Medulla oblongata (tissue), 1 donor: ENCODE data around the gene RBMXL3.
"Not testable (repeated sequence)": the region's sequence is repeated elsewhere in the genome, so short reads cannot be mapped to it uniquely, and the experiment has no call there.

Experiments used
- DNase-seq: peaks from one replicate; pipeline ENCODE4 v3.0.0-alpha.2; 2015; ENCODE audit errors: extremely low spot score

RBMXL3 gene

DNA sequence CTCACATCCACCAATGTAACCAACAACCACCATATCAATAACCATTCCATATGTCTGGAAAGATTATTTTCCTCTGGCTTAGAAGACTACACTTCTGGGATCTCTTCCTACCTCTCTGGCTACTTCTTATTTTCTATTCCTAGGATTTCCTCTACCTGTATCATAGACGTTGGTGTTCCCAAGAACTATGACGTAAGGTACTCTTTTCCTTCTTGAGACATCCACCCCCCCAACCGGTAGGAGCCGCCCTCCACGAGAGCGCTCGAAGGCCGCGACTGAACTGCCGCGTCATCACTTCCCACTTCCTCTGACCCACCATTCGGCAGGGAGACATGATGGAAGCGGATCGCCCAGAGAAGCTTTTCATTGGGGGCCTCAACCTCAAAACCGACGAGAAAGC, at the start of gene RBMXL3:
Gene RBMXL3, plus strand, starts transcription at position 301 of the 400 bp plus-strand sequence. Its CDS starts 32 bp downstream, at position 333.
- no peak for DNase-seq

DNA sequence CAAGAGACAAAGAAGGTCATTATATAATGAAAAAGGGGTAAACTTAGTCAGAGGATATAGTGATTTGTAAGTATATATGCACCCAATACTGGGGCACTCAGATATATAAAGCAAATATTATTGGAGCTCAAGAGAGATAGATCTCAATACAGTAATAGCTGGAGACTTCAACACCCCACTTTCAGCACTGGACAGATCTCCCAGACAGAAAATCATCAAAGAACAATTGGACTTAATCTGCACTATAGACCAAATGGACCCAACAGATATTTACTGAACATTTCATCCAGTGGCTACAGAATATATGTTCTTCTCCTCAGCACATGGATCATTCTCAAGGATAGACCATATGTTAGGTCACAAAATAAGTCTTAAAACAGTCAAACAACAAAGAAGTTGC, 47.2 kb upstream of the RBMXL3 start:
- DNase-seq: no peak

DNA sequence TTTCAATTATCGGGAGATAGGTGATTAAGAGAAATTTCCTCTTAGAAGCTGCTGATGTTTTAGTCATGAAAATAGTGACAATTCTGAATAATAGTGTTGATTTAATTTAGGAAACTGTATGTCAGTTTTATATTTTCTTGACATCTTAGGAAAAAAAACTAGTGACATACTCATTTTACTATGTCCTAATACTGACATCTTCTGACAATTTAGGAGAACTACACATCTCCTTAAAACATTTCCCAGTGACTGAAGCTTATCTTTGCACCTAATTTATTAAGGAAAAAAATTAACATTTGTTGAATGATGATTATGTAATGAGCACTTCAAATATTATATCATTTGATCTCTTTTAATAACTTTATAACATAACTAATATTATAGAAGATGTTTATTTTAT, 42.0 kb upstream of the RBMXL3 start:
- DNase-seq: peak; percentile 2

DNA sequence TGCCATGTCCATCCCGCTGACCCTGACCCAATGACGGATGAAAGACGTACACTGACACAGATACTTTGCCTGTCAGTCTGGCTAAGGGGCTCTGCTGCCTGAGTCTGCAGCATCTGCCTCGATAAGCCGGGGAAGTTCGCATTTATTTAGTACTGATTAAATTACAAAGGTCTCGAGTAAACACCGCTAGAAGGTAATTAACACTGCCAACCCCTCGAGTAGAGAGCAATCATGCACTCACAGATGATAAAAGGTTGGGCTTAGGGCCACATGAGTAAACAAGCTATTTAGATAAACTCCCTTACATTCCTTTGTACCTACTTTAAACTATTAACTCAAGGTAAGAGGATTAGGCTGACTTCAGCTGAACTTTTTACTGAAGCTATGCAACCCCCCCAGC, 16.0 kb upstream of the RBMXL3 start:
- DNase-seq: no peak

DNA sequence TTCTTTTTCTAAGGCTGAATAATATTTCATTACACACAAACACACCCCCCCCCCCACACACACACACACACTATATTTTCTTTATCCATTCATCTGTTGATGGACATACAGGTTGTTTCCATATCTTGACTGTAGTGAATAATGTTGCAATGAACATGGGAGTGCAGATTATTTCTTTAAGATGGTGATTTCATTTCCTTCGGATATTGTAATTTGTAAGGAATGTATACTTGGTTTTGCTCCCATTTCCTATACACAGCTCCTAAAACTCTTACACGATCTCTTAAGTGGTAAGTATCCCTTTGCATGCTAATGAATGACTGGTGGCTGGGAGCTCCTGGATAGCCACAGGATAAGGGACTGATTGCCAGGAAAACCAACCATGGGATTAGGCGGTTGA, 14.7 kb upstream of the RBMXL3 start:
- DNase-seq: no peak

DNA sequence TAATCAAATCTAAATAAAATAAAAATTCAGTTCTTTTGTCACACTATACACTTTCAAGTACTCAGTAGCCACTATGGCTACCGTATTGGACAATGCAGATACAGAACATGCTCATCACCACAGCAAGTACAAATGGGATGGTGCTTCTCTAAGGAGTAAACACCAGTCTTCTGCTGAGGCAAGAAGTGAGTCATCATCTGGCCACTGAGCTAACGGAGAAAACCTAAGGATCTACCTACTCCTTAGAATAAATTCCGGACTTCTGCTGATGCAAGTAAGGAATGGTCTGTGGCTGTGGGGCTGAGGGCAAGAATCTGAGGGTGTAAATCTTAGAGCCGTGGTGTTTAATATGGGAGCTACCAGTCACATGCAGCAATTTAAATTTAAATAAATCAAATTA, 11.3 kb upstream of the RBMXL3 start:
- DNase-seq: no peak

DNA sequence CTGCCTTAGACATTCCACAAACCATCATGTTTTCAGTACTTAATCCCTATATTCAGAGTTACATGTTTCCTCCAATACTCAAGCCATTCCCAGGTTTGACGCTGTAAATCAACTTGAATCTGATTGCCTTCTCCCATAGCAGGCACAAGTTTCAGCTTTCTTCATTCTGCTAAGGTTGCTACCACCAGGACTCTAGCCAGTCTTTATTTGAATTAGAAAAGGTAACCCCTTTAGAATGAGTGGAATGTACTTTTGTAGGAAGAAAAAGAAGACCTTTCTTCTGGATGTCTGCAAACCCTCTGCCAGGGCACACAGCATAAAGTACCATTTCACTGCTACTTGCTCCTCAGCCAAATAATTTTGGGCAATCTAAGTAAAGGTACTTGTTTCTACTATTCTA, 10.7 kb upstream of the RBMXL3 start:
- no peak for DNase-seq

DNA sequence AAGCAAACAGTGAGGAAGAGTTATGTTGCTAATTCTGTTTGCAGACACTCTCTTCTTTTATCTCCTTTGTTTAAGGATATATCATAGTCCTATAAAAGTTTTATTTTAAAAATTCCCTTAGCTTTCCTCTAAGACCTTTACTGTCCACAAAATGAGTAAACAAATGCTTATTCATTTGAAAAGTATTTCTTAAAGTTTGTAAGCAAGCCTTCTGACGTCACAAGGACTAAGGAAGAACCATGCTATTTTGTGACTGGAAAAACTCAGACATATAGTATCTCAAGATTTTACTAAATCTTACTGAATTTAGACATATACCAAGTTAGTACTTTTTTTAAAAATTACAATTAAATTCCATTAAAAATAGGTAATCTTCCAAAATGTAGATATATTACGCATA, 5.2 kb upstream of the RBMXL3 start:
- DNase-seq: no peak

DNA sequence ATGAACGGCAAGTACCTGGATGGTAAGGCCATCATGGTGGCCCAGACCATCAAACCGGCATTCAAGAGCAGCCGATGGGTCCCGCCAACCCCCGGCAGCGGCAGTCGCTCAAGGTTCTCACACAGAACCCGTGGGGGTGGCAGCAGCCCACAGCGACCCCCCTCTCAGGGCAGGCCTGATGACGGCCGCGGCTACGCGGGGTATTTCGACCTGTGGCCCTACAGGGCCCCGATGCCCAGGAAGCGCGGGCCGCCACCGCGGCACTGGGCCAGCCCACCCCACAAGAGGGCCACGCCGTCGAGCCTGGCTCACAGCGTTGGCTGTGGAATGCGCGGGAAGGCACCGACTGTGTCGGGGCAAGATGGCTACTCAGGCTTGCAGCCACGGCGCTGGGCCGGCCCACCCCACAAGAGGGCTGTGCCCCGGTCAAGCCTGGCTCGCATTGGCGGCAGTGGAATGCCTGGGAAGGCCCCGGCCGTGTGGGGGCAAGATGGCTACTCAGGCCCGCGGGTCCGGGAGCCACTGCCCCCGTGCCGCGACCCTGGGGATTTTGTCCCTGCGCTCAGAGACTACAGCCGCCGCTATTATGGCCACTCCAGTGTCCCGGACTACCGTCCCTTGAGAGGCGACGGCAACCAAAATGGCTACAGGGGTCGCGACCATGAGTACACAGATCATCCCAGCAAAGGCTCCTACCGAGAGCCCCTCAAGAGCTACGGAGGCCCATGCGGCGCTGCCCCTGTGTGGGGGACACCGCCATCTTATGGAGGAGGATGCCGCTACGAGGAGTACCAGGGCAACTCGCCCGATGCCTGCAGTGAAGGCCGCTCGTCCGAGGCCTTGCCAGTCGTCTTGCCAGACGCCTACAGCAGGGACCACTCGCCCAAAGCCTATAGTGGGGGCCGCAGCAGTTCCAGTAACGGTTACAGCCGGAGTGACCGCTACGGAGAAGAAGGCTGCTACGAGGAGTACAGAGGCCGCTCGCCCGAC, 731 bp downstream of the RBMXL3 start:
- no peak for DNase-seq

DNA sequence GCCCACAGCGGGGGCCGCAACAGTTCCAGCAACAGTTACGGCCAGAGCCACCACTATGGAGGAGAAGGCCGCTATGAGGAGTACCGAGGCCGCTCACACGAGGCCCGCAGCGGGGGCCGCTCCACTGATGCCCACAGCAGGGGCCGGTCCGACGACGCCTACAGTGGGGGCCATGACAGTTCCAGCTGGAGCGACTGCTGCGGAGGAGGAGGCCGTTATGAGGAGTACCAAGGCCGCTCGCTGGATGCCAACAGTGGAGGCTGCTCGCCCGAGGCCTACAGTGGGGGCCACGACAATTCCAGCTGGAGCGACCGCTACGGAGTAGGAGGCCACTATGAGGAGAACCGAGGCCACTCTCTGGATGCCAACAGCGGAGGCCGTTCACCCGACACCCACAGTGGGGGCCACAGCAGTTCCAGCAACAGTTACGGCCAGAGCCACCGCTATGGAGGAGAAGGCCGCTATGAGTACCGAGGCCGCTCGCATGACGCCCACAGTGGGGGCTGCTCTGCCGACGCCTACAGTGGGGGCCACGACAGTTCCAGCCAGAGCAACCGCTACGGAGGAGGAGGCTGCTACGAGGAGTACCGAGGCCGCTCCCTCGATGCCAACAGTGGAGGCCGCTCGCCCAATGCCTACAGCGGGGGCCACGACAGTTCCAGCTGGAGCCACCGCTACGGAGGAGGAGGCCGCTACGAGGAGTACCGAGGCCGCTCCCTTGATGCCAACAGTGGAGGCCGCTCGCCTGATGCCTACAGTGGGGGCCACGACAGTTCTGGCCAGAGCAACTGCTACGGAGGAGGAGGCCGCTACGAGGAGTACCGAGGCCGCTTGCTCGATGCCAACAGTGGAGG, 1.7 kb downstream of the RBMXL3 start:
- no peak for DNase-seq

DNA sequence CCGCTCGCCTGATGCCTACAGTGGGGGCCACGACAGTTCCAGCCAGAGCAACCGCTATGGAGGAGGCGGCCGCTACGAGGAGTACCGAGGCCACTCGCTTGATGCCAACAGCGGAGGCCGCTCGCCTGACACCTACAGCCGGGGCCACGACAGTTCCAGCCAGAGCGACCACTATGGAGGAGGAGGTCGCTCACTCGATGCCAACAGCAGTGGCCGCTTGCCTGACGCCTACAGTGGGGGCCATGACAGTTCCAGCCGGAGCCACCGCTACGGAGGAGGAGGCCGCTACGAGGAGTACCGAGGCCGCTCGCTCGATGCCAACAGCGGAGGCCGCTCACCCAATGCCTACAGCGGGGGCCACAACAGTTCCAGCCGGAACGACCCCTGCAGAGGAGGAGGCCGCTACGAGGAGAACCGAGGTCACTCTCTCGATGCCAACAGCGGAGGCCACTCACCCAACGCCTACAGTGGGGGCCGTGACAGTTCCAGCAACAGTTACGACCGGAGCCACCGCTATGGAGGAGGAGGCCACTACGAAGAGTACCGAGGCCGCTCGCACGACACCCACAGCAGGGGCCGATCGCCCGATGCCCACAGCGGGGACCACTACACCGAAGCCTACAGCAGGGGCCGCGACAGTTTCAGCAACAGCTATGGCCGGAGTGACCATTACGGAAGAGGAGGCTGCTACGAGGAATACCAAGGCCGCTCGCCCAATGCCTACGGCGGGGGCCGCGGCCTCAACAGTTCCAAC, 2.5 kb downstream of the RBMXL3 start:
- no peak for DNase-seq

DNA sequence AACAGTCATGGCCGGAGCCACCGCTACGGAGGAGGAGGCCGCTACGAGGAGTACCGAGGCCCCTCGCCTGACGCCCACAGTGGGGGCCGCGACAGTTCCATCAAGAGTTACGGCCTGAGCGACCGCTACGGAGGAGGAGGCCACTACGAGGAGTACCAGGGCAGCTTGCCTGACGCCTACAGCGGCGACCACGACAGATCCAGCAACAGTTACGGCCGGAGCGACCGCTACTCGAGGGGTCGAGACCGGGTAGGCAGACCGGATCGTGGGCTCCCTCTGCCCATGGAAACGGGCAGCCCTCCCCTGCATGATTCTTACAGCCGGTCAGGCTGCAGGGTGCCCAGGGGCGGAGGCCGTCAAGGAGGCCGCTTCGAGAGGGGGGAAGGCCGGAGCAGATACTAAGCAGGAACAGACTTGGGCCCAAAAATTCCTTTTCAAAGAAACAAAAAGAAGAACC, 3.1 kb downstream of the RBMXL3 start:
- no peak for DNase-seq

DNA sequence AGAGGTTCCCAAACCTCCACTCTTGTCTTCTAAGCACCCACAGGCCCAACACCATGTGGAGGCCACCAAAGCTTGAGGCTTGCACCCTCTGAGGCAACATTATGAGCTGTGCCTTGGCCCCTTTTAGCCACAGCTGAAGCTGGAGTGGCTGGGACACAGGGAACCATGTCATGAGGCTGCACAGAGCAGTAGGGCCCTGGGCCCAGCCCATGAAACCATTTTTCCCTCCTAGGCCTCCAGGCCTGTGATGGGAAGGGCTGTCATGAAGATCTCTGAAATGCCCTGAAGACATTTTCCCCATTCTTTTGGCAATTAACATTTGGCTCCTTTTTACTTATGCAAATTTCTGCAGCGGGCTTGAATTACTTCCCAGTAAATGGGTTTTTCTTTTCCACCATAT, 14.8 kb downstream of the RBMXL3 start:
- DNase-seq: no peak

DNA sequence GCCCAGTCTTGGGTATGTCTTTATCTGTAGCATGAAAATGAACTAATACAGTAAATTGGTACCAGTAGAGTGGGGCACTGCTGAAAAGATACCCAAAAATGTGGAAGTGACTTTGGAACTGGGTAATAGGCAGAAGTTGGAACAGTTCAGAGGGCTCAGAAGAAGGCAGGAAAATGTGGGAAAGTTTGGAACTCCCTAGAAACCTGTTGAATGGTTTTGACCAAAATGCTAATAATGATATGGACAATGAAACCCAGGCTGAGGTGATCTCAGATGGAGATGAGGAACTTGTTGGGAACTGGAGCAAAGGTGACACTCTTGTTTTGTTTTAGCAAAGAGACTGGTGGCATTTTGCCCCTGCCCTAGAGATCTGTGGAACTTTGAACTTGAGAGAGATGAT, 20.3 kb downstream of the RBMXL3 start:
- DNase-seq: not testable (repeated sequence)

DNA sequence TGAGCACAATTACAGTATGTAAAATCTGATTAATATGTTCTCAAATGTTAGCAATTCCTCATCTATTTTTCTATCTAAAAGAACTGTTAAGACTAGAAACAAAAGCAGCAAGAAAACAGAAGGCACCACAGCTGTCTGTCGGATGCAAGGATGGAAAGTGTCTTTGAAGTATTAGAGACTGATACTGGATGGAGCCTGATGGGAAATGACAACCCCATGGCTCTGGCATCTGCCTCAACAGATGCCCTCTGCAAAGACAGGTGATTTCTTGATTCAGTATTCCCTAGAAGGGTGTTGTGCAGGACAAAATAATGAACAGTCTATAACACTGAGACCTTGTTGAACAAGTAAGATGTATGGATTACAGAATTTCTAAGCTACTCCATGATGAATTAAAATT, 24.9 kb downstream of the RBMXL3 start:
- DNase-seq: no peak

DNA sequence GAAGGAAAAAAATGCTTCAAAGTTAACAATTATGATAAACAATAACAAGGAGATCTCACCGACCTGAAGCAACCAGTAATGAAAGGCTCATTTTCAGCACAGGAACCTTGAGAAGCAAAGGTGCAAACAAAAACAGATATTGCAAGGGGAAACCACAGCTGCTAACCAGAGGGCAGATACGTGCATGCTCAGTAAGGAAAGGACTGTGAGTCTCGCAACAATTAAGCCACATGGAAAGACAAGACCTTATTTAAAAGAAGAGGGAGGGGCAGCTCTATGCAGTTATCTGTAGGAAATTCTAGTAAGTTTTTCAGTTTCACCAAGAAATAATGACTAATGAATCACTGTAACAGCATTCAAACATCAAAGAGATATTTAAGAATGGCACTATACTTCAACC, 25.4 kb downstream of the RBMXL3 start:
- DNase-seq: no peak

DNA sequence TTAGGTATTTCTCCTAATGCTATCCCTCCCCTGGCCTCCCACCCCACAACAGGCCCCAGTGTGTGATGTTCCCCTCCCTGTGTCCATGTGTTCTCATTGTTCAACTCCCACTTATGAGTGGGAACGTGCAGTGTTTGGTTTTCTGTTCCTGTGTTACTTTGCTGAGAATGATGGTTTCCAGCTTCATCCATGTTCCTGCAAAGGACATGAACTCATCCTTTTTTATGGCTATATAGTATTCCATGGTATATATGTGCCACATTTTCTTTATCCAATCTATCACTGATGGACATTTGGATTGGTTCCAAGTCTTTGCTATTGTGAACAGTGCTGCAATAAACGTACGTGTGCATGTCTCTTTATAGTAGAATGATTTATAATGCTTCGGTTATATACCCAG, 28.1 kb downstream of the RBMXL3 start:
- not testable (repeated sequence) for DNase-seq

DNA sequence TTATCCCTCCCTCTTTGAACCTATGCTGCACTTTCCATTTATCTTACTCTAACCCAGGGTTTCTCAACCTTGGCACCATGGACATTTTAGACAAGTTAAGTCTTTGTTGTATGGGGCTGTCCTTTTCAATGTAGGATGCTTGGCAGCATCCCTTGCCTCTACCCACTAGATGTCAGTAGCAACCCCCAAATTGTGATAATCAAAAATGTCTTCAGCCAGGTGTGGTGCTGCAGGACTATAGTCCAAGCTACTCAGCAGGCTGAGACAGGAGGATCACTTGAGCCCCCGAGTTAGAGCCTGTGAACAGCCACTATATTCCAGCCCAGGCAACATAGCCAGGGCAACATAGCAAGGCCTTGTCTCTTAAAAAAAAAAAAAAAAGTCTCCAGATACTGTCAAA, 37.7 kb downstream of the RBMXL3 start:
- DNase-seq: peak; percentile 23

DNA sequence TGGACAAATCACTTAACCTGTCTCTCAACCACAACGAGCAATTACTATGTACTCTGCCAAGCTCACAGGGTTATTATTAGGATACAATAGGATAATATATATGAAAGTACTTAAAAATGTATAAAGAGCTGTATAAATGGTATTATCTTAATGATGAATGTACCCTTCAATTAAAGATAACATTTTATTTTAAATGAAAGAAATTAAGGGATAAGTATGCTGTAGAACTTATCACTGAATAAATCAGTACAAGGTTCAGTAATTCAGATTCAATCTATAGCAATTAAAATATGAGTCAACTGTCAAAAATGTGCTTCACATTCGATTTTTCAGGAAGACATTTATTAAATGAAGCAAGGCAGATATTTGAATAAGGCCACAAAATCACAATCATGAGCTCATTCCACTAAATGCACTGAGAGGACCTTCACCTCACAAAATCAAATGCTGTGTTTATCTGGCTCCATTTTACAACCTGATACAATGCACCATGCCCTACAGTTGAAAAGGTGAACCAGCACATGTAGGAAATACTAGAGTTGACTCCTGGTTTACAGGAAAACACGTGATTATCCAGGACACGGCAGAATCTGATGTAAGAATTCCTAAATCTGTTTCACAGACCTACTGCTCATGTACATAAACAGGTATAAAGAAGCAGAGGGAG, 40.3 kb downstream of the RBMXL3 start:
- no peak for DNase-seq

DNA sequence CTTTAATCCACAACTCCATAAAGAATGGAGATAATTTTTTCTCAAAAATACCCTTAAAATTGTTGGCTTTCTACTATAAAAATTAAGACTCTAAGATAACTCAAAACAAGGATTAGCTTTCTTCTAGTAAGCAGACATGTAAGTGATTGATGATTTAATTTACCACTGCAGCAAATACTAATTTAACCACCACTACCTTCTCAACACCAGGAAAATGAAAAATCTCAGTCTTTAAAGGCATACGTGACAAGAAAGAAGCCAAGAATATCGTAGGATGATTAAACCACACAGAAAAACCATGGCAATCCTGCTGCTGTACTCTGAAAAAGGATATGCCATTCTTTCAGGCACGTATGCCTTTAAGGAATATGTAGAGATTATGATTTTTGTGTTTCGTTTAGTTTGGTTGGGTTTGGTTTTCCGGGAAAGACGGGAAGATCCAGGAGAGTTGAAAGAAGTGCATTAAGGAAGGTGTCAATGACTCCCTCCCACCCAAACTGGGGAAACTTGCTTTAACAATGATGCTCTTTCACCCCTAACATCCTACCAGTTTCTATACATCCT, 43.8 kb downstream of the RBMXL3 start:
- DNase-seq: no peak
